OCI-LY1 (cell line): Measurements from ENCODE around the gene WFDC1.

ENCODE experiments used
- H2AFZ ChIP-seq: fragments of 200-600 bp; sonication (generic), shearing (Covaris generic); 2 replicates; pipeline ENCODE4 v1.6.0; 2014; ENCODE audit warnings: antibody characterized with exemption, mild to moderate bottlenecking, low read length
- H3F3A ChIP-seq: fragments of 200-600 bp; sonication (generic), shearing (Covaris generic); 2 replicates; pipeline ENCODE4 v1.6.0; 2014; ENCODE audit warnings: mild to moderate bottlenecking, antibody characterized with exemption, low read length, moderate library complexity; ENCODE audit not compliant: insufficient read depth
- H3K27ac ChIP-seq: fragments of 200-600 bp; sonication (generic); 2 replicates; pipeline ENCODE4 v1.5.1; 2014; ENCODE audit warnings: low read length, mixed run types, mild to moderate bottlenecking, low read depth; ENCODE audit not compliant: poor library complexity, severe bottlenecking
- H3K27me3 ChIP-seq: fragments of 200-600 bp; sonication (generic); 2 replicates; pipeline ENCODE4 v1.6.0; 2014; ENCODE audit warnings: antibody characterized with exemption, mild to moderate bottlenecking, low read length, moderate library complexity; ENCODE audit not compliant: insufficient read depth
- H3K36me3 ChIP-seq: fragments of 200-600 bp; sonication (generic); 2 replicates; pipeline ENCODE4 v1.6.1; 2014; ENCODE audit warnings: mild to moderate bottlenecking, antibody characterized with exemption, low read length, moderate library complexity, mixed read lengths; ENCODE audit not compliant: insufficient read depth
- H3K4me1 ChIP-seq: fragments of 200-600 bp; sonication (generic); 2 replicates; pipeline ENCODE4 v1.5.1; 2014; ENCODE audit warnings: mild to moderate bottlenecking, low read length, moderate library complexity; ENCODE audit not compliant: insufficient read depth, severe bottlenecking
- H3K4me2 ChIP-seq: fragments of 200-600 bp; sonication (generic), shearing (Covaris generic); 2 replicates; pipeline ENCODE4 v1.6.1; 2014; ENCODE audit warnings: low read length
- H3K4me3 ChIP-seq: fragments of 200-600 bp; sonication (generic); 2 replicates; pipeline ENCODE4 v1.5.1; 2014; ENCODE audit warnings: low read length, low read depth, mild to moderate bottlenecking, mixed read lengths; ENCODE audit not compliant: poor library complexity, severe bottlenecking
- H3K79me2 ChIP-seq: fragments of 200-600 bp; shearing (Covaris generic); 2 replicates; pipeline ENCODE4 v1.6.1; 2016; ENCODE audit warnings: mixed run types, low read length, mixed read lengths; ENCODE audit not compliant: insufficient read depth
- H3K9ac ChIP-seq: fragments of 200-600 bp; sonication (generic), shearing (Covaris generic); 2 replicates; pipeline ENCODE4 v1.6.1; 2014; ENCODE audit warnings: mild to moderate bottlenecking, low read length, mixed read lengths
- H3K9me2 ChIP-seq: fragments of 200-600 bp; sonication (generic), shearing (Covaris generic); 2 replicates; pipeline ENCODE4 v1.6.1; 2014; ENCODE audit warnings: low read depth, mild to moderate bottlenecking, low read length, mixed read lengths
- H3K9me3 ChIP-seq: fragments of 200-600 bp; shearing (Covaris generic); 2 replicates; pipeline ENCODE4 v1.6.1; 2014; ENCODE audit warnings: low read length, mixed read lengths
- H4K20me1 ChIP-seq: fragments of 200-600 bp; sonication (generic), shearing (Covaris generic); 2 replicates; pipeline ENCODE4 v1.6.0; 2016; ENCODE audit warnings: mild to moderate bottlenecking, low read length; ENCODE audit not compliant: insufficient read depth
- EZH2 ChIP-seq: fragments of 200-600 bp; sonication (generic), shearing (Covaris generic); IDR thresholded peaks from 2 replicates; pipeline ENCODE4 v1.8.0; 2017; ENCODE audit warnings: borderline replicate concordance, mixed run types, mild to moderate bottlenecking, antibody characterized with exemption, low read length, moderate library complexity, mixed read lengths
- TF ChIP-seq, protein P1 (sequence below): fragments of 200-600 bp; sonication (generic), shearing (Covaris generic); IDR thresholded peaks from 2 replicates; pipeline ENCODE4 v1.5.1; 2017; ENCODE audit warnings: mild to moderate bottlenecking, antibody characterized with exemption, low read length, moderate library complexity, mixed read lengths

Gene WFDC1

DNA sequence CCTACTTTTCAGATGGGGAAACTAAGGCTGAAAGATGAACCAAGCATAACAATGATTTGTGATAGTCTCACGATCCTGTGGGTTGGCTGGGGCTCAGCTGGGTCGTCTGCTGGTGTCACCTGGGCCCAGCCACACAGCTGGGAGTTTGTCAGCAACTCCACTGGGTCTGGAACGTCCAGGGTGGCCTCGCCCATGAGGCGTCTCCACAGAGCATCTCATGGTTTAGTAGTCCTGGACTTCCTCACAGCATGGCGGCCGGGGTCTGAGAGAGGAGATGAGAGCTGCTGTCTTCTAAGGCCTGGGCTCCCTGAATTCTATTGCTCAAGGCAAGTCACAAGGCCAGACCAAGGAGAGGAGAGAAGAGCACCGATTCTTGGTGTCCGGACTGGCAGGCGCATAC, 24.1 kb upstream of the WFDC1 start:
- Histone ChIP-seq H2AFZ (no peak overlapping the region), H3K4me2 (no peak overlapping the region), H4K20me1 (no peaks in the 10 kb centered on the region), H3K9me2 (no peaks in the 10 kb centered on the region), H3K4me3 (no peak overlapping the region), H3F3A (no peaks in the 10 kb centered on the region), H3K9ac (no peak overlapping the region), H3K27me3 (no peaks in the 10 kb centered on the region), H3K36me3 (no peaks in the 10 kb centered on the region), H3K4me1 (no peaks in the 10 kb centered on the region), H3K9me3 (no peaks in the 10 kb centered on the region), H3K27ac (no peak overlapping the region), H3K79me2 (no peaks in the 10 kb centered on the region)
- no peak for TF ChIP-seq EZH2
- TF ChIP-seq, protein P1, sequence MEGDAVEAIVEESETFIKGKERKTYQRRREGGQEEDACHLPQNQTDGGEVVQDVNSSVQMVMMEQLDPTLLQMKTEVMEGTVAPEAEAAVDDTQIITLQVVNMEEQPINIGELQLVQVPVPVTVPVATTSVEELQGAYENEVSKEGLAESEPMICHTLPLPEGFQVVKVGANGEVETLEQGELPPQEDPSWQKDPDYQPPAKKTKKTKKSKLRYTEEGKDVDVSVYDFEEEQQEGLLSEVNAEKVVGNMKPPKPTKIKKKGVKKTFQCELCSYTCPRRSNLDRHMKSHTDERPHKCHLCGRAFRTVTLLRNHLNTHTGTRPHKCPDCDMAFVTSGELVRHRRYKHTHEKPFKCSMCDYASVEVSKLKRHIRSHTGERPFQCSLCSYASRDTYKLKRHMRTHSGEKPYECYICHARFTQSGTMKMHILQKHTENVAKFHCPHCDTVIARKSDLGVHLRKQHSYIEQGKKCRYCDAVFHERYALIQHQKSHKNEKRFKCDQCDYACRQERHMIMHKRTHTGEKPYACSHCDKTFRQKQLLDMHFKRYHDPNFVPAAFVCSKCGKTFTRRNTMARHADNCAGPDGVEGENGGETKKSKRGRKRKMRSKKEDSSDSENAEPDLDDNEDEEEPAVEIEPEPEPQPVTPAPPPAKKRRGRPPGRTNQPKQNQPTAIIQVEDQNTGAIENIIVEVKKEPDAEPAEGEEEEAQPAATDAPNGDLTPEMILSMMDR = no peak

- no peak overlapping the region for H3K27ac ChIP-seq
- no peak overlapping the region for H3K9ac ChIP-seq
- no peak overlapping the region for H2AFZ ChIP-seq
- TF ChIP-seq EZH2 = no peak
- TF ChIP-seq, protein P1 = no peak
- no peaks in the 10 kb centered on the region for H4K20me1 ChIP-seq
- no peaks in the 10 kb centered on the region for H3K9me3 ChIP-seq
- no peak overlapping the region for H3K4me2 ChIP-seq
- H3K79me2 ChIP-seq = no peaks in the 10 kb centered on the region
- no peak overlapping the region for H3K4me3 ChIP-seq
- no peaks in the 10 kb centered on the region for H3K9me2 ChIP-seq
- no peaks in the 10 kb centered on the region for H3F3A ChIP-seq
- no peaks in the 10 kb centered on the region for H3K27me3 ChIP-seq
- no peaks in the 10 kb centered on the region for H3K4me1 ChIP-seq
- H3K36me3 ChIP-seq = no peaks in the 10 kb centered on the region
Measured at GRCh38 chr16:84271037-84271436, 23.6 kb upstream of the WFDC1 start.

DNA sequence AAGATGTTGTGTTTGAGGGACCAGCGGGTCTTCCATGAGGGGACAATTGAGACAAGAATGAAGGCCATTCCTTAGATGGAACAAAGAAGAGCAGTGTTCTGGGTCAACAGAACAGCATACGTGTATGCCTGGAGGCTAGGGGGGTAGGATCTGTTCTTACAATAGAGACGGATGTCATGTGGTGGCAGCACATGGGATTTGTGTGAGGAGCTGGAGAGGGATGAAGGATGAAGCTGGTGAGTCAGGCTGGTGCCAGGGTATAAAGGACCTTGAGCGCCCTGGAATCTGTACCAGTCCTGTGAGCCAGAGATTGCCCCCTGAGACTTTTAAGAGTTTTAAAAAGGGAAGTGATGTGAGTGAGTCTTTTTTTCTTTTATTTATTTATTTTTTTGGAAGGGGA, 22.8 kb upstream of the WFDC1 start:
- Histone ChIP-seq H3K9me3 (no peaks in the 10 kb centered on the region), H2AFZ (no peak overlapping the region), H3K36me3 (no peaks in the 10 kb centered on the region), H3K4me2 (no peak overlapping the region), H3K4me3 (no peak overlapping the region), H3K27me3 (no peaks in the 10 kb centered on the region), H3K79me2 (no peaks in the 10 kb centered on the region), H3F3A (no peaks in the 10 kb centered on the region), H3K9me2 (no peaks in the 10 kb centered on the region), H3K9ac (no peak overlapping the region), H3K4me1 (no peaks in the 10 kb centered on the region), H3K27ac (no peak overlapping the region), H4K20me1 (no peaks in the 10 kb centered on the region)
- no peak for TF ChIP-seq EZH2
- TF ChIP-seq, protein P1 = no peak
